ENCODE measurements around the gene PLCB2.

DNA sequence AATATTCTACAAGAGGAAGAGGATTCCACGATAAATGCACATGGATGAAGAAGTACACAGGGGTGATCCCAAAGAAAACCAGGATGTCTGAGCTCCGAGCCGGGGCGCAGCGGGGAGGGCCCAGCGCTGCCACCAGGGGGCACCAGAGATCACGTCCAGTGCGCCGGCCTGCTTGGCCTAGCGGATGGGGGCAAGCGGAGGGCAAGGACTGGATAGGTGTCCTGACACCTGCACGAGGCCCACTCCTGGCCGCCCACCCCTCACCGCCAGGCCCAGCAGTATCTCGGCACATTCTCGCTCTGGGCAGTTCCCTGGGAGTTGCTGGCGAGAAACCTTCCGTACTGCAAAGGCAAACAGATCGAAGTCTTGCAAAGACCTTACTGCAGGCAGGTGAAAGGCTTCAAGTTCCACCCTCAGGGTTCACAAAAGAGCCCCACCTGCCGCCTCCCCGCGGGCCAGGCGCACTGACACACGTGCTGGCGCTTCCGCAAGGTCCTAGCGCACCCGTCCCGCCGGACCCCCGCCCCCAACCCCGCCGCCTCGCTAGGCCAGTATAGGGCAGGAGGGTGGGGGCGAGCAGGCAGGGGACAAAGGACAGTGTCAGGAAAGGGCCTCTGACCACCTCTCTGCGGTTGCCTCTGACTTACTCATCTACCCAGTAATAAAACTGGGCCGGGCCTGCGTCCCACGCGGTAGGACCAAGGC lies 28.1 kb downstream of the PLCB2 start:
- TF ChIP-seq, protein P1, sequence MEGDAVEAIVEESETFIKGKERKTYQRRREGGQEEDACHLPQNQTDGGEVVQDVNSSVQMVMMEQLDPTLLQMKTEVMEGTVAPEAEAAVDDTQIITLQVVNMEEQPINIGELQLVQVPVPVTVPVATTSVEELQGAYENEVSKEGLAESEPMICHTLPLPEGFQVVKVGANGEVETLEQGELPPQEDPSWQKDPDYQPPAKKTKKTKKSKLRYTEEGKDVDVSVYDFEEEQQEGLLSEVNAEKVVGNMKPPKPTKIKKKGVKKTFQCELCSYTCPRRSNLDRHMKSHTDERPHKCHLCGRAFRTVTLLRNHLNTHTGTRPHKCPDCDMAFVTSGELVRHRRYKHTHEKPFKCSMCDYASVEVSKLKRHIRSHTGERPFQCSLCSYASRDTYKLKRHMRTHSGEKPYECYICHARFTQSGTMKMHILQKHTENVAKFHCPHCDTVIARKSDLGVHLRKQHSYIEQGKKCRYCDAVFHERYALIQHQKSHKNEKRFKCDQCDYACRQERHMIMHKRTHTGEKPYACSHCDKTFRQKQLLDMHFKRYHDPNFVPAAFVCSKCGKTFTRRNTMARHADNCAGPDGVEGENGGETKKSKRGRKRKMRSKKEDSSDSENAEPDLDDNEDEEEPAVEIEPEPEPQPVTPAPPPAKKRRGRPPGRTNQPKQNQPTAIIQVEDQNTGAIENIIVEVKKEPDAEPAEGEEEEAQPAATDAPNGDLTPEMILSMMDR (IDR thresholded peaks at IDR 0.05) = peak; percentile 86 to 99 (median 92)
- TF ChIP-seq POLR2A (IDR thresholded peaks at IDR 0.05) = no peak
